ENCODE measurements around the gene GNRHR. TPM values are rescaled to one million over a fixed set of nuclear protein-coding genes. Genes with fewer than 3 reads are reported as not detected.

Gene GNRHR
- total and polyA plus RNA-seq, 2 of the 4 experiments (the other 2 are of a cell fraction), result not detected

DNA sequence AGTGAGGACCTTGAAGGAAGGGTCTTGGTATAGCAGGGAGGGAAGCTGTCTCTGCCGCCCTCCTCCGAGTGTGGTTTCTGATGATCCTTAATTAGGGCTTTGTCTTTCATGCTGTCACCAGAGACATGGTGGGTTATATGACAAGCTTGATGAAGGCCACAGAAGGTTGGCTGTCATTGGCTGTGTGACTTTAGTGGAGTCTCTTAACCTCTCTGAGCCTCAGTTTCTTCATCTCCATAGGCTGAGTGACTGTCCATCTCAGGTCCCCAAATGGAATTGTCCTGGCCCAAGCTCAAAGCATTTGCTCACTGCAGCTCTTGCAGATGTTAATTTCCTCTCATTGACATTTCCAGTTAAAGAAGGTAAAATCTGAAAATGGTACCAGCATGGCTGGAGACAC is 36.6 kb downstream of the GNRHR start:
- Histone ChIP-seq H2AK9ac (replicated peaks; ENCODE audit: low read depth, low read length, poor library complexity) (no peak overlapping the region), H3K27ac (ENCODE audit: insufficient read depth, low read length) (no peak overlapping the region), H3K56ac (ENCODE audit: extremely low read depth, insufficient read depth, low read length) (no peak overlapping the region), H3K23ac (ENCODE audit: low read depth, low read length) (no peak overlapping the region), H3K79me1 (ENCODE audit: low read depth in 1 of 2, low read length in 2 of 2) (peaks cover 10 to 42% of the 10 kb centered on the region in 2 experiments; a peak in 3 of 4 replicates), H4K5ac (ENCODE audit: low read depth, low read length) (no peak overlapping the region), H4K91ac (ENCODE audit: insufficient read depth, low read depth, low read length) (no peak overlapping the region), H2BK120ac (ENCODE audit: low read depth, low read length) (no peak overlapping the region), H2BK20ac (ENCODE audit: low read depth, low read length) (no peak overlapping the region), H3K9me1 (ENCODE audit: insufficient read depth, low read length) (peaks cover 24% of the 10 kb centered on the region; the same call in 1 of the 2 replicates), H2BK15ac (ENCODE audit: low read depth, low read length) (no peak overlapping the region), H3K4ac (ENCODE audit: low read depth, low read length) (no peak overlapping the region), H3K27me3 (ENCODE audit: control insufficient read depth, insufficient read depth, low read length) (no peaks in the 10 kb centered on the region), H2BK5ac (ENCODE audit: low read depth, low read length, poor library complexity, severe bottlenecking) (no peak overlapping the region), H3K9ac (ENCODE audit: low read depth, low read length) (no peak overlapping the region), H4K8ac (ENCODE audit: low read depth in 2 of 2, low read length in 2 of 2) (no peak overlapping the region), H3K18ac (ENCODE audit: low read depth, low read length) (no peak overlapping the region), H2AFZ (replicated peaks; ENCODE audit: low read length, poor library complexity) (no peak overlapping the region), H3K4me2 (ENCODE audit: low read depth, low read length) (no peak overlapping the region), H4K20me1 (ENCODE audit: insufficient read depth, low read length) (0 out of 2 replicates have a peak, but pooled peaks cover 5% of the 10 kb centered on the region), H3K9me3 (ENCODE audit: control insufficient read depth, insufficient read depth, low read length) (no peaks in the 10 kb centered on the region), H2AK5ac (ENCODE audit: low read depth, low read length) (no peak overlapping the region), H3K14ac (replicated peaks; ENCODE audit: low read depth, low read length) (no peak overlapping the region), H3K4me3 (ENCODE audit: insufficient read depth, low read depth, low read length) (no peak overlapping the region), H3K4me1 (ENCODE audit: control insufficient read depth, insufficient read depth, low read length) (peaks cover 16% of the 10 kb centered on the region), H3K36me3 (ENCODE audit: control insufficient read depth, insufficient read depth, low read length) (peaks cover 4% of the 10 kb centered on the region; the same call in 1 of the 2 replicates)
- ChIA-PET CTCF (no interaction called here), POLR2A (ENCODE audit: unreplicated experiment) (no interaction called here)
- TF ChIP-seq CHD1 (IDR thresholded peaks at IDR 0.05; ENCODE audit: low read depth, low read length) (no peak), POLR2A (IDR thresholded peaks at IDR 0.05; ENCODE audit: low read depth, low read length) (no peak)
- intact Hi-C loops (cut with micrococcal nuclease) (no loop called here), in situ Hi-C loops (cut with MboI; ENCODE audit: low sequenced_read_pairs) (no loop called here), dilution Hi-C loops (cut with HindIII; ENCODE audit: low sequenced_read_pairs, unreplicated experiment) (no loop called here)
- BruUV-seq (replicated peaks), result no TSS peak
- WGBS, 2 experiments (ENCODE audit: extremely low coverage in 2 of 2, insufficient read length in 1 of 2), result 100% methylated on average over 2 of the region's 2 CpGs; no CpG with 5 or more reads in 1 of the 2 experiments
- DNase-seq (no peak), ATAC-seq (ENCODE audit: low read depth) (no peak)

Measured in IMR-90 (cell line).